Lung (tissue), 12 donors: Measurements from ENCODE around the gene ASTN2. TPM values are rescaled to one million over a fixed set of nuclear protein-coding genes. Genes with fewer than 3 reads are reported as not detected.
A peak's percentile ranks its signal among the peaks of the same experiment; 100 is the strongest.

ENCODE experiments used
- ATAC-seq: fragments of 200-7000 bp; cut with Tn5 transposase; one replicate; pipeline ENCODE4 v1.9.1; 2020; ENCODE audit warnings: moderate number of reproducible peaks; ENCODE audit not compliant: insufficient read depth, low FRiP score
- DNase-seq, 3 donors: peaks; one replicate each; pipeline ENCODE4 v3.0.0-alpha.2; 2013 to 2017
- H3K27ac ChIP-seq, 2 donors: one replicate each; pipeline ENCODE4 v1.5.1; 2013; ENCODE audit warnings: mild to moderate bottlenecking in 2 of 2, moderate library complexity in 2 of 2, control low read depth in 1 of 2, inconsistent platforms in 1 of 2, low read depth in 1 of 2, low read length in 1 of 2
- H3K27me3 ChIP-seq, 3 donors: one replicate each; pipeline ENCODE4 v1.5.1; 2013; ENCODE audit warnings: low read length in 2 of 3; ENCODE audit not compliant: control insufficient read depth in 3 of 3, insufficient read depth in 3 of 3
- H3K36me3 ChIP-seq, 4 donors: one replicate each; pipeline ENCODE4 v1.5.1; 2013; ENCODE audit warnings: low read length in 4 of 4, mild to moderate bottlenecking in 1 of 4, moderate library complexity in 1 of 4; ENCODE audit not compliant: control insufficient read depth in 4 of 4, insufficient read depth in 4 of 4
- H3K4me1 ChIP-seq, 5 donors: one replicate each; pipeline ENCODE4 v1.5.1; 2013; ENCODE audit warnings: low read length in 5 of 5, mild to moderate bottlenecking in 2 of 5, moderate library complexity in 1 of 5; ENCODE audit not compliant: control insufficient read depth in 5 of 5, insufficient read depth in 5 of 5
- H3K4me3 ChIP-seq: one replicate; pipeline ENCODE4 v1.5.1; 2013; ENCODE audit warnings: mild to moderate bottlenecking, control low read depth, moderate library complexity
- H3K9ac ChIP-seq, 2 donors: one replicate each; pipeline ENCODE4 v1.5.1; 2013; ENCODE audit warnings: low read length in 2 of 2, control low read depth in 1 of 2; ENCODE audit not compliant: insufficient read depth in 1 of 2
- H3K9me3 ChIP-seq, 4 donors: one replicate each; pipeline ENCODE4 v1.5.1; 2013; ENCODE audit warnings: low read length in 3 of 4, mild to moderate bottlenecking in 1 of 4, moderate library complexity in 1 of 4; ENCODE audit not compliant: control insufficient read depth in 4 of 4, insufficient read depth in 3 of 4
- WGBS, 2 donors: extraction: QIAGEN DNeasy Blood & Tissue Kit; methylation state at CpG; one replicate each; pipeline ENCODE4 v1.1.7; 2013; 5-methylcytosine and 5-hydroxymethylcytosine counted together
- polyA plus RNA-seq, 2 donors: library from polyadenylated mRNA; stranded (reverse); fragments of 200-250 nt; gene quantifications; one replicate each; pipeline ENCODE4 v1.2.1, GENCODE V29; 2013
- total RNA-seq, 2 donors: library from RNA; depleted of rRNA in 1 of 2; stranded (reverse); fragments of >200 nt in 1 of 2; gene quantifications; one replicate each; pipeline ENCODE4 v1.2.1, GENCODE V29; 2014 to 2021
- TF ChIP-seq, protein P1 (sequence below): IDR thresholded peaks from 2 replicates; pipeline ENCODE4 v1.5.1; 2012; ENCODE audit warnings: mild to moderate bottlenecking; ENCODE audit errors: control extremely low read depth, extremely low read depth
- donor health status: control.
- donor health status: control.
- donor health status: Bipolar disorder and iron deficiency.
- donor health status: healthy.
- donor health status: DM: yes; HTN: yes; CAD: no.

The ASTN2 gene
- total and polyA plus RNA-seq, 4 donors = 1.4 to 7.0 (median 3.3) TPM

- 74 to 81% methylated on average over 12 of the region's 12 CpGs for WGBS, 2 donors
- no peak overlapping the region for H3K9ac ChIP-seq
- H3K4me3 ChIP-seq = no peak overlapping the region
- H3K36me3 ChIP-seq = no peaks in the 10 kb centered on the region
- peaks cover 0 to 29% (median 7%) of the 10 kb centered on the region in 5 donors for H3K4me1 ChIP-seq
- no peak overlapping the region for H3K27ac ChIP-seq
- DNase-seq = peak in 1 of 3 donors; percentile 50
- no peaks in the 10 kb centered on the region for H3K9me3 ChIP-seq
- ATAC-seq = no peak
- TF ChIP-seq, protein P1, sequence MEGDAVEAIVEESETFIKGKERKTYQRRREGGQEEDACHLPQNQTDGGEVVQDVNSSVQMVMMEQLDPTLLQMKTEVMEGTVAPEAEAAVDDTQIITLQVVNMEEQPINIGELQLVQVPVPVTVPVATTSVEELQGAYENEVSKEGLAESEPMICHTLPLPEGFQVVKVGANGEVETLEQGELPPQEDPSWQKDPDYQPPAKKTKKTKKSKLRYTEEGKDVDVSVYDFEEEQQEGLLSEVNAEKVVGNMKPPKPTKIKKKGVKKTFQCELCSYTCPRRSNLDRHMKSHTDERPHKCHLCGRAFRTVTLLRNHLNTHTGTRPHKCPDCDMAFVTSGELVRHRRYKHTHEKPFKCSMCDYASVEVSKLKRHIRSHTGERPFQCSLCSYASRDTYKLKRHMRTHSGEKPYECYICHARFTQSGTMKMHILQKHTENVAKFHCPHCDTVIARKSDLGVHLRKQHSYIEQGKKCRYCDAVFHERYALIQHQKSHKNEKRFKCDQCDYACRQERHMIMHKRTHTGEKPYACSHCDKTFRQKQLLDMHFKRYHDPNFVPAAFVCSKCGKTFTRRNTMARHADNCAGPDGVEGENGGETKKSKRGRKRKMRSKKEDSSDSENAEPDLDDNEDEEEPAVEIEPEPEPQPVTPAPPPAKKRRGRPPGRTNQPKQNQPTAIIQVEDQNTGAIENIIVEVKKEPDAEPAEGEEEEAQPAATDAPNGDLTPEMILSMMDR = no peak
- no peaks in the 10 kb centered on the region for H3K27me3 ChIP-seq
Measured at GRCh38 chr9:116464987-116465571, 949.8 kb downstream of the ASTN2 start.

- H3K4me1 ChIP-seq = peaks cover 0 to 26% (median 7%) of the 10 kb centered on the region in 5 donors
- H3K9ac ChIP-seq = no peak overlapping the region
- no peaks in the 10 kb centered on the region for H3K9me3 ChIP-seq
- TF ChIP-seq, protein P1 = no peak
- ATAC-seq (no peak), DNase-seq (no peak)
- no peaks in the 10 kb centered on the region for H3K36me3 ChIP-seq
- H3K27ac ChIP-seq = no peak overlapping the region
- no peaks in the 10 kb centered on the region for H3K27me3 ChIP-seq
- H3K4me3 ChIP-seq = no peak overlapping the region
Measured at GRCh38 chr9:116464423-116464822, 950.4 kb downstream of the ASTN2 start.

DNA sequence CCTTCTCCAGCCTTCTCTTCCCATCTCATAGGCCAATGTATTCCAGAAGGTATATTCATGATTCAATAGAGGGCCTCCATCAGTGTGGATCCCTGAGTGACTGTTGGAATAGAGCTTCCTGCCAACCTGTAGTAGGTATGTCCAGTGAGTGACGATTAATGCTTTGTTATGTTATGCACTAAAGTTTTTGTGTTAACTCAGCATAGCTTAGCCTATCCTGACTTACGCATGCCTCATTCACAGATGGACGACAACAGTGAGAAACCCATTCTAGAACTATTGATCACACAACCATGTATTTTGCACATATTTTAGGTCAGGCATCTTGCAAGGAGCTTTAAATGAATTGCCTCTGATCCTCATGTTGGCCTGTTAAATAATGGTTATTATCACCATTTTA is 953.2 kb downstream of the ASTN2 start:
- peaks cover 0 to 3% (median 0%) of the 10 kb centered on the region in 4 donors for H3K9me3 ChIP-seq
- 97 to 99% methylated on average over 3 of the region's 3 CpGs for WGBS, 2 donors
- peaks cover 0 to 11% (median 0%) of the 10 kb centered on the region in 5 donors for H3K4me1 ChIP-seq
- no peak for ATAC-seq
- TF ChIP-seq, protein P1 = no peak
- H3K4me3 ChIP-seq = no peak overlapping the region
- no peaks in the 10 kb centered on the region for H3K36me3 ChIP-seq
- DNase-seq = no peak
- H3K27ac ChIP-seq = no peak overlapping the region
- no peak overlapping the region for H3K9ac ChIP-seq
- H3K27me3 ChIP-seq = no peaks in the 10 kb centered on the region

DNA sequence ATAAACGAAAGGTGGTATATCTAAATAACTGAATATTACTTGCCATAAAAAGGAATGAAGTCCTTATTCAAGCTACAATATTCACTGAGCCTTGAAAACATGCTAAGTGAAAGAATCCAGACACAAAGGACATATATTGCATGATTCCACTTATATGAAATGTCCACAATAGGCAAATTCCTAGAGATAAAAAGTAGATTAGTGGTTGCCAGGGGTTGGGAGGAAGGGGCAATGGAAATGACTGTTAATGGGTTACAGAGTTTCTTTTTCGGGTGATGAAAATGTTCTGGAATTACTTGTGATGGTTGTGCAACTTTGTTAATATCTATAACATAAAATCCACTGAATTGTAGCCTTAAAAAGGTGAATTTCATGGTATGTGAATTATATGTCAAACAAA is 954.8 kb downstream of the ASTN2 start:
- no peaks in the 10 kb centered on the region for H3K36me3 ChIP-seq
- DNase-seq = no peak
- no peak overlapping the region for H3K27ac ChIP-seq
- H3K9me3 ChIP-seq = peaks cover 0 to 7% (median 0%) of the 10 kb centered on the region in 4 donors
- TF ChIP-seq, protein P1 = no peak
- H3K9ac ChIP-seq = no peak overlapping the region
- no peak for ATAC-seq
- no peak overlapping the region for H3K4me3 ChIP-seq
- no peaks in the 10 kb centered on the region for H3K4me1 ChIP-seq
- H3K27me3 ChIP-seq = no peaks in the 10 kb centered on the region
- WGBS, 2 donors = 79 to 87% methylated on average over 2 of the region's 2 CpGs
